HG02610 (cell line): ENCODE data around the gene BOK.
"Not testable (repeated sequence)": the region's sequence is repeated elsewhere in the genome, so short reads cannot be mapped to it uniquely, and the experiment has no call there.

ENCODE experiments used
- ATAC-seq: cut with Tn5 transposase; IDR thresholded peaks from one replicate; pipeline ENCODE4 v1.9.1; 2021; ENCODE audit warnings: mild to moderate bottlenecking, moderate library complexity; ENCODE audit not compliant: unreplicated experiment

Gene BOK, protein sequence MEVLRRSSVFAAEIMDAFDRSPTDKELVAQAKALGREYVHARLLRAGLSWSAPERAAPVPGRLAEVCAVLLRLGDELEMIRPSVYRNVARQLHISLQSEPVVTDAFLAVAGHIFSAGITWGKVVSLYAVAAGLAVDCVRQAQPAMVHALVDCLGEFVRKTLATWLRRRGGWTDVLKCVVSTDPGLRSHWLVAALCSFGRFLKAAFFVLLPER

DNA sequence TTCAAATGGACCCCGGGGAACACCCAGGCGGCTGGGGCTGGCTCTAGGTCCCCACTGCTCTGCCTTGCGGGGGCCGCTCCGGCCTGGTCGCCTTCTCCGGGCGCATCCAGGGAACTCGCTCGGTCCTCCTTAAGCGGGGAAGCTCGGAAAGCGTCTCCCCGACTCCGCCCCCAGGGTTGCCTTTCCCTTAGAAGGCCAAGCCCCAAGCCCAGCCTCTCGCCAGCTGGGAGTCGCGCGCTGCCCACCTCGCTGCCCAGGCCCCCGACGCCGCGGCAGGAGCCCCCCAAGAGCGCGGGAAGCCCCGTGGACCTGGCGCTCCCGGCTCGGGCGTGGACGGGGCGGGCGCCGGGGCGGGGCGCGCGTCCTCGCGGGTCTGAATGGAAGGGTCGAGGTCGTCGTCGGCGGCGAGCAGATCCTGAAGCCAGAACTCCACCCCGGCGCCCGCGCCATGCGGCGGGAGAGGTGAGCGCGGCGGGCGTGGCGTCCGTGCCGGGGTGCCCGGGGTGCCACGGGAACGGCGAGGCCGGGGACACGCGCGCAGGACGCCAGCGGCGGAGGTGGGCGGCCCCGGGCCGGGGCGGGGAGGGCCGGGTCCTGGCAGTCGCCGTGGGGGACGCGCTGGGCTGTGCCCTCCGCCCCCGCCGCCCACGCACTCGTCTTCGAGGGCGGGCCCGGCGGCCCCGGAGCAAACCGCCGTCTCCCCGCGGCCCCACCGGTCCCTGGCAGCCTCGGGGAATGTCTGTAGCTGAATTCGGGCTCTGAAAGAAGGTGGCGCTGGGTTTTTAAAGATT, at the start of gene BOK:
BOK (plus strand) TSS at position 214 of the 791 bp plus-strand sequence. CDS start 739 bp downstream, outside the sequence.
- no peak for ATAC-seq

GRCh38 chr2:241509155-241509784, 49.3 kb upstream of the BOK start:
- no peak for ATAC-seq

GRCh38 chr2:241511091-241511741, 47.3 kb upstream of the BOK start:
- no peak for ATAC-seq

- ATAC-seq = no peak
Observed at GRCh38 chr2:241514553-241514952, 44.0 kb upstream of the BOK start.

GRCh38 chr2:241514986-241515737, 43.4 kb upstream of the BOK start:
- ATAC-seq = no peak

DNA sequence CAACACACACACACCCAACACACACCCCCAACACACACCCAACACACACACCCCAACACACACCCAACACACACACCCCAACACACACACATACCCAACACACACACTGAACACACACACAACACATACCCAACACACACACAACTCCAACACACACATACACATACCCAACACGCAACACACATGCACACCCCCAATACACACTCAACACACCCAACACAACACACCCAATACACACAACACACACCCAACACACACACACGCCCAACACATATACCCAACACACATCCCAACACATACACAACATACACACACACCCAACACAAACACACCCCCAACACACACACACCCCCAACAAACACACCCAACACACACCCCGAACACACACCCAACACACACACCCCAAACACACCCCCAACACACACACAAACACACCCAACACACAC, 42.0 kb upstream of the BOK start:
- ATAC-seq = no peak

DNA sequence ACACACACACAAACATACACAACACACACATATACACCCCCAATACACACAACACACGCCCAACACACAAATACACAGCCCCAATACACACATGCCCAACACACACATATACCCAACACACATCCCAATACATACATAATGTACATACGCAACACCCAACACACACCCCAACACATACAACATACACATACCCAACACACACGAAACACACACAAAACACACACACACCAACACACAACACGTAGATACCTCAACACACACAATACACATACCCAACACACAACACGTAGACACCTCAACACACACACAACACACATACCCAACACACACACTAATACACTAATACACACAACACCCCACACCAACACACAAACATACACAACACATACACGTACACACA, 41.2 kb upstream of the BOK start:
- no peak for ATAC-seq

DNA sequence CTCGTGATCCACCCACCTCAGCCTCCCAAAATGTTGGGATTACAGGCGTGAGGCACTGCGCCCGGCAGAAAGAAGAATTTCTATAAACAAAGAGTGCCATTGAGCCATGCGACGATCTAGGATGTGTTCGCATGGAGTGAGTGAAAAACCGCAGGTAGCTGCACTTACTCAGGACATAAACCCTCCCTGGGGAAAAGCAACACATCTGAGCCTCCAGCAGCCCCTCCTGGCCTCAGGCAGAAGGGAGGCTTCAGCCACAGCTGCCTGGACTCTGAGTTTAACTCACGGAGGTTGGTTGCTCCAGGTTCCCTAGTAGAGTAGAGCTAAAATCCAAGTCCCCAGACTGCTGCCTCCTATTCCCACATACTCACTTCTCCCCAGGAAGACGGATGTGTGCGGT, 38.9 kb upstream of the BOK start:
- no peak for ATAC-seq

DNA sequence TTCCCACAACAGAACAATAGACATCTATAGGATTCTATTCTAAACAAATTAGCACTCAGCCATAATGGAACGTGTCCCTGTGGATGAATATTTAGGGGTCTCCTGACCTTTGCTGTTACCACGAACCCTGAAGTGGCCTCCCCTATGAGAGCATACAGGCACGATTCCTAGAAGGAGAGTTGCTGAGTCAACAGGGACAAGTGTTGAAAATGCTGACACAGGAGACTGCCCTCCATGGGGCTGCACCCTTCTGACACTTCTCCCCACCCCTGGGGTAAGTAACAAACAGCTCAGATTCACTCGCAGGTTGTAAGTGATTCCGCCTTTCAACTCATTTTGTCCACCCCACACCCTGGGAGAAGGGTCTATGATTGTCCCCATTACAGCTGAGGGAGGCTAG, 36.1 kb upstream of the BOK start:
- ATAC-seq = no peak

DNA sequence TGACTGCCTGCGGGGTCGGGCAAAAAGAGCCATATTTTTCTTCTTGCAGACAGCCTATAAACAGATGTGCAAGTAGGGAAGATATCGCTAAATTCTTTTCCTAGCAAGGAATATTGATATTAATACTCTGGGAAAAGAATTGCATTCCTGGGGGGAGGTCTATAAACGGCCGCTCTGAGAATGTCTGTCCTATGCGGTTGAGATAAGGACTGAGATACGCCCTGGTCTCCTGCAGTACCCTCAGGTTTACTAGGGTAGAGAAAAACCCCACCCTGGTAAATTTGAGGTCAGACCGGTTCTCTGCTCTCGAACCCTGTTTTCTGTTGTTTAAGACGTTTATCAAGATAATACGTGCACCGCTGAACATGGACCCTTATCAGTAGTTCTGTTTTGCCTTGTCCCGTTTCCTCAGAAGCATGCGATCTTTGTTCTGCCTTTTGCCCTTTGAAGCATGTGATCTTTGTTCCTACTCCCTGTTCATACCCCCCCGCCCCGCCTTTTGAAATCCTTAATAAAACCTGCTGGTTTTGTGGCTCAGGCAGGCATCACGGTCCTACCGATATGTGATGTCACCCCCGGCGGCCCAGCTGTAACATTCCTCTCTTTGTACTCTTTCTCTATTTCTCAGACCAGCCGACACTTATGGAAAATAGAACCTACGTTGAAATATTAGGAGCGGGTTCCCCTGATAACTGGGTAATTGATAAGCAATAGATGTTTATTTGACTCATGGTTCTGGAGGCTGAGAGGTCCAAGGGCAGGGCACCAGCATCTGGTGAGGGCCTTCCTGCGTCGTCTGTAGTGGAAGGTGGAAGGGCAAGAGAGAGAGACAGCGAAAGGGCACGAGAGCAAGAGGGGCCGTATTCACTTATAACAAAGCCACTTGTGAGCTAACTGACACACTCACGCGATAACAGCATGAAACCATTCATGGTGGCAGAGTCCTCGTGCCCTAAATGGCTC, 32.4 kb upstream of the BOK start:
- not testable (repeated sequence) for ATAC-seq

DNA sequence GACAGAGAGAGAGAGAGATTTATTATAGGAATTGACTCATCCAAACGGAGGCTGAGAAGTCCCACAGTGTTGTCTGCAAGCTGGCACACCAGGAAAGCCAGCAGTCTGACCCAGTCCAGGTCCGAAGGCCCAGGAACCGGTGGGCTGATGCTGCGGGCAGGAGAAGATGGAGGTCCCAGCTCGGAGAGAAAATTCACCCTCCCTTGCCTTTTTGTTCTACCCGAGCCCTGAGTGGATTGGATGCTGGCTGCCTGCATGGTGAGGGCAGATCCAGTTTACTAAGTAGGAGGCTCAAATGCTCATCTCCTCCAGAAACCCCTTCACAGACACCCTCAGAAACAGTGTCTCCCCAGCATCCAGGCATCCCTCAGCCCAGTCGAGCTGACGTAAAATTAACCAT, 28.0 kb upstream of the BOK start:
- ATAC-seq = no peak

- no peak for ATAC-seq
Observed at GRCh38 chr2:241531161-241531722, 27.3 kb upstream of the BOK start.

DNA sequence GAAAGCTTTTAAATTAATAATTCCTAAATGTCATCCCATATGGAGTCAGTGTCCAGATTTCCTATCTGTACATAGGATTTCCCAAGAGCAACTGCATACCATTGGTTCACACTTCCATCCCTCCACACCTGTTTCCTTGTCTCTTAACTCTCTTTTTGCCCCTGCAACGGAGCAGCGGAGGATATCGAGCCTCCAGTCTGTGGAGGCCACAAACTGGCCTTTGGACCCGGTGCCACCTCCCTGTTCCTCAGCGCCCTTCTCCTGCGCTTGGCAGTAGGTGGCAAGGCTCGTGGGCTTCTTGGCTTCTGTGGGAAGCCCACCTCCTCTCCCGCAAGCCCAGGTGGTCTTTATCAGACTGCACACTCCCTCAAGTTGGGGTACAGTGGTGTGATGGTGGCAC, 26.4 kb upstream of the BOK start:
- ATAC-seq = no peak

DNA sequence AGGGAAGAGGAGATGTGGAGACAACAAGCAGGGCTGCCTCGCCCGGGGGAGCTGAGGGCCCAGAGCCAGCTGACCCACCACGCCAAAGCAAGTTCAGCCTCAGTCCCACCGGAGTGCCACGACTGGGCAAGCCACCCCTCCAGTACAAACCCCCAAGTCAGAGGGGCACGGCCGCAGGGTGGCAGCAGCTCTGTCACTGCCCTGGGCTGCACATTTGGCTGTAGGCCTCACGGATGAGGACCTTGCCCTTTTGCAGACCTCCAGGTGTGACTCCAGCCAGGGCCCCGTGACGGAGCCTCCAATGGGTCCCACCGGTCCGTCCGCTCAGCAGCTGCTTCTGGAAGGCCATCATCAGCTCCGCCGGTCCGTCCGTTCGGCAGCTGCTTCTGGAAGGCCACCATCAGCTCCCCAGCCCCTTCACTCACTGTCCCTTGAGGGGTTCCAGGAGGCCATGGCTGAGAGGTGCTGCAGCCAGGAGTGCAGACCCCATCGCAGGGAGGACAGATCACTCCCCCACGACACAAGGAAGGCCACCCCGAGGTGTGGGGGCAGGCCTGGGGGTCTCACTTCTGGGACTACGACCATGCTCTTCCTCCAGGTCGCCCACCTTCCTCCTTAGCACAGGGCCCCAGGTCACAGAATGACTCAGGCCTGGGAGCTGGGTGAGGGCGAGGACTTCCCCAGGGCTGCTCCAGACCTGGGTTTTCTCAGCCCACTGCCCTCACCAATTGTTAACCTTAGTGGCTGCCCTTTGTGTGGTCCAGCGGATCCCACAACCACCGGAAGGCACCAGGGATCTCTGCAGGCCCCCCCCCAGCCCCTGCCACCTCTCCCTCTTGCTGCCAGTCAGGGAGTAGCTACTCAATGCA, 25.6 kb upstream of the BOK start:
- ATAC-seq = no peak

DNA sequence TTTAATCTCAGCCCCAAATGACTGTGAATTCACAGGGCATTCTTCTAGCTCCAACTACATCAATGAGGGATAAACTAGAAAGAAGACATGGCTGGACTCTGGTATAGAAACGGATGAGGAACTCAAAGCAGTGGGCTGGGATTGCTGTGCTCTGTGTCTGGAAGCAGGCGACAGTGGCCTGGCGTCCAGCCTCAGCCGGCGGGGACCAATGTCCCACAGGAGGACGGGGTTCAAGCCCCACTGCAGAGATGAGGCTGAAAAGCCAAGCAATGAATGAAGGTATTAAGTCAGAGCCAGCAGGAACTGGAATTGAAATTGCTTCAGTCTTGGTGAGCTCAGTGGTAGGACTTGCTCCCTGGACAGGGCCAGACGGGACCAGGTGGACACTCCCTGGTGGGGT, 24.3 kb upstream of the BOK start:
- no peak for ATAC-seq

- no peak for ATAC-seq
Observed at GRCh38 chr2:241534701-241535375, 23.7 kb upstream of the BOK start.

DNA sequence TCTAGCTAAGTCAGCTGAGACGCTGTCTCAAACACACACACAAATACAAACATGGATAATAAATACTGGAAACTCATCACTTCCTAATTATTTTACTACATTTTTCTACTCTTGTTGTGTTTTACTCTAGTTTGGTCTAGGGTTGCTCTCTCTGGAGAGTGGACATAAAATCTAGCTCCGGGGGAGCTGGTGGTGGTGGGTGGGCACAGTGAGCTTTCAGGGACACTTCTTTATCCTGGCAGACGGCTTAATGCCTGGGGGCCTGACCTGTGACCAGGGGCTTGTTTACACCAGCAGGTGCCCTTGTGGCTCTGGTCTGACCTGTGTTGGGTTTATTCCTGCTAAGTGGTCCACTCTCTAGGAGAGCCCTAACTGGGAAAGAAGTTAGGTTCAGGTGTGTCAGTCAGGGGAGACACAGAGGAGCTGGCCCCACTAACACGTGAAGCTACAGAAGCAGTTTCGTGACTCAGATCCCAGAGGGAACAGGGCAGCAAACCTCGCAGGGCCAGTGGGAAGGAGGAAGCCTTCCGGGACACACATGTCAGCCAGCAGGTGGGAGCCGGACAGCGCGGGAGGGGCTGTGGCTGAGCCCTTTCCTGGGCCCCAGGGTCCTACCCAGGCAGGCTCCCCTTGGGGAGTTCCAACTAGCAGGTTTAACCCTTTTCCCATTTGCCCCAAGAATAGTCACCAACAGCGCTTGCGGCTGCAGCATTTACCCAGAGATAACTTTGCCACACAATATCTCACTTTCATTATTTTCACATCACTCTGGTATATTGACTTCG, 22.5 kb upstream of the BOK start:
- no peak for ATAC-seq
